H1 (cell line): Measurements from ENCODE around the gene BIRC2. TPM values are rescaled to one million over a fixed set of nuclear protein-coding genes. Genes with fewer than 3 reads are reported as not detected.
A peak's percentile ranks its signal among the peaks of the same experiment; 100 is the strongest.

Experiments
- CTCF ChIA-PET: fragments of 300-600 bp; sonication (Branson Sonifier 250); formaldehyde crosslinking; loops from one replicate; lab custom pipeline; 2021; ENCODE audit not compliant: partially characterized antibody; lab: Charles Lee
- POLR2A ChIA-PET: fragments of 300-600 bp; sonication (Branson Sonifier 250); formaldehyde crosslinking; loops from one replicate; lab custom pipeline; 2021; ENCODE audit warnings: inconsistent platforms; ENCODE audit not compliant: partially characterized antibody; lab: Charles Lee
- DNase-seq, 2 experiments: peaks; one replicate each; pipeline versions ENCODE4 v3.0.0 to v3.0.0-alpha.2; 2010 to 2022; ENCODE audit warnings: low spot score in 2 of 2, low read depth in 1 of 2, mixed read lengths in 1 of 2
- FAIRE-seq: peaks from 2 replicates; lab custom pipeline; 2011; peaks lifted over from hg19 to GRCh38; lab: Jason Lieb, UNC
- H2AFZ ChIP-seq: 2 replicates; pipeline ENCODE4 v1.8.1; 2012; ENCODE audit warnings: low read length, inconsistent platforms
- H2AK5ac ChIP-seq: 2 replicates; pipeline ENCODE4 v1.6.1; 2013; ENCODE audit warnings: low read depth, low read length
- H2BK120ac ChIP-seq: replicated peaks from 2 replicates; pipeline ENCODE3; 2013; ENCODE audit warnings: low read depth, low read length, inconsistent platforms
- H2BK12ac ChIP-seq: 2 replicates; pipeline ENCODE4 v1.6.1; 2013; ENCODE audit warnings: low read depth, low read length
- H2BK15ac ChIP-seq: 2 replicates; pipeline ENCODE4 v1.6.1; 2013; ENCODE audit warnings: low read length
- H2BK20ac ChIP-seq: 2 replicates; pipeline ENCODE4 v1.6.1; 2013; ENCODE audit warnings: low read length
- H2BK5ac ChIP-seq: 2 replicates; pipeline ENCODE4 v1.6.1; 2013; ENCODE audit warnings: low read depth, low read length
- H3K14ac ChIP-seq: 2 replicates; pipeline ENCODE4 v1.6.1; 2013; ENCODE audit warnings: inconsistent platforms; ENCODE audit not compliant: insufficient read length
- H3K18ac ChIP-seq: 2 replicates; pipeline ENCODE4 v1.6.1; 2013; ENCODE audit warnings: low read length; ENCODE audit errors: extremely low read depth
- H3K23ac ChIP-seq: 2 replicates; pipeline ENCODE4 v1.6.1; 2013; ENCODE audit warnings: inconsistent platforms; ENCODE audit not compliant: insufficient read length
- H3K23me2 ChIP-seq: 2 replicates; pipeline ENCODE4 v1.6.1; 2013; ENCODE audit warnings: low read depth, low read length
- H3K27ac ChIP-seq: 2 replicates; pipeline ENCODE4 v1.6.1; 2011; ENCODE audit warnings: low read depth, low read length, inconsistent platforms
- H3K27me3 ChIP-seq, 4 experiments: replicated peaks in 1 of 4; 1 replicate in 1 of 4; 2 replicates in 3 of 4; pipeline versions ENCODE4 v1.6.1 to v1.8.1; 2011 to 2013; ENCODE audit warnings: low read length in 3 of 4, mild to moderate bottlenecking in 3 of 4, inconsistent platforms in 2 of 4, mixed read lengths in 2 of 4, moderate library complexity in 1 of 4; ENCODE audit not compliant: control insufficient read depth in 3 of 4, insufficient read depth in 3 of 4; ENCODE audit errors: extremely low read depth in 1 of 4
- H3K36me3 ChIP-seq, 4 experiments: 2 replicates each; pipeline versions ENCODE4 v1.6.1 to v1.8.1; 2011 to 2013; ENCODE audit warnings: mild to moderate bottlenecking in 4 of 4, low read length in 3 of 4, moderate library complexity in 2 of 4, control low read depth in 1 of 4, inconsistent platforms in 1 of 4; ENCODE audit not compliant: insufficient read depth in 4 of 4, control insufficient read depth in 2 of 4
- H3K4ac ChIP-seq: replicated peaks from 2 replicates; pipeline ENCODE3; 2013; ENCODE audit warnings: low read length, low read depth, mixed read lengths, inconsistent platforms; ENCODE audit not compliant: insufficient read length
- H3K4me1 ChIP-seq, 4 experiments: replicated peaks in 1 of 4; 1 replicate in 1 of 4; 2 replicates in 3 of 4; pipeline versions ENCODE4 v1.6.1 to v1.8.1; 2011 to 2013; ENCODE audit warnings: low read length in 3 of 4, inconsistent platforms in 2 of 4, mixed read lengths in 1 of 4; ENCODE audit not compliant: insufficient read depth in 4 of 4, control insufficient read depth in 3 of 4
- H3K4me2 ChIP-seq, 2 experiments: 2 replicates each; pipeline versions ENCODE4 v1.6.1 to v1.8.1; 2011 to 2013; ENCODE audit warnings: low read depth in 2 of 2, low read length in 2 of 2, control low read depth in 1 of 2, inconsistent platforms in 1 of 2, mild to moderate bottlenecking in 1 of 2; ENCODE audit not compliant: insufficient read depth in 1 of 2
- H3K4me3 ChIP-seq, 4 experiments: fragments of 200-600, 300-600 bp in 1 of 4; sonication (generic), shearing (Covaris generic), sonication (Bioruptor Twin) in 1 of 4; 2 replicates each; pipeline versions ENCODE4 v1.5.1 to v1.8.1; 2011 to 2016; ENCODE audit warnings: low read length in 4 of 4, low read depth in 3 of 4, control low read depth in 2 of 4, inconsistent platforms in 2 of 4, mild to moderate bottlenecking in 2 of 4, mixed read lengths in 1 of 4, moderate library complexity in 1 of 4; ENCODE audit not compliant: insufficient read depth in 2 of 4; ENCODE audit errors: extremely low read depth in 1 of 4
- H3K56ac ChIP-seq: replicated peaks from 2 replicates; pipeline ENCODE3; 2013; ENCODE audit warnings: low read depth, mild to moderate bottlenecking, mixed read lengths, low read length, inconsistent platforms; ENCODE audit not compliant: insufficient read length
- H3K79me1 ChIP-seq: 2 replicates; pipeline ENCODE4 v1.6.1; 2013; ENCODE audit warnings: low read depth, low read length, control low read depth
- H3K79me2 ChIP-seq, 2 experiments: 2 replicates each; pipeline versions ENCODE4 v1.6.1 to v1.8.1; 2012 to 2013; ENCODE audit warnings: low read length in 2 of 2, mild to moderate bottlenecking in 2 of 2, inconsistent platforms in 1 of 2; ENCODE audit not compliant: insufficient read depth in 2 of 2, control insufficient read depth in 1 of 2
- H3K9ac ChIP-seq, 4 experiments: replicated peaks in 1 of 4; 1 replicate in 1 of 4; 2 replicates in 3 of 4; pipeline versions ENCODE4 v1.6.1 to v1.8.1; 2011 to 2013; ENCODE audit warnings: low read depth in 3 of 4, low read length in 3 of 4, control low read depth in 2 of 4, mild to moderate bottlenecking in 2 of 4, moderate library complexity in 2 of 4, inconsistent platforms in 1 of 4; ENCODE audit errors: extremely low read depth in 1 of 4
- H3K9me3 ChIP-seq, 2 experiments: 2 replicates each; pipeline versions ENCODE4 v1.6.1 to v1.8.1; 2012 to 2013; ENCODE audit warnings: mild to moderate bottlenecking in 2 of 2, moderate library complexity in 2 of 2, control low read depth in 1 of 2, inconsistent platforms in 1 of 2, low read depth in 1 of 2, low read length in 1 of 2, mixed read lengths in 1 of 2; ENCODE audit not compliant: insufficient read depth in 2 of 2
- H4K20me1 ChIP-seq, 2 experiments: replicated peaks in 1 of 2; 2 replicates each; pipeline versions ENCODE3 to v1.8.1; 2011 to 2013; ENCODE audit warnings: inconsistent platforms in 2 of 2, low read length in 2 of 2, mild to moderate bottlenecking in 1 of 2; ENCODE audit not compliant: insufficient read depth in 2 of 2, control insufficient read depth in 1 of 2
- H4K5ac ChIP-seq: 2 replicates; pipeline ENCODE4 v1.6.1; 2013; ENCODE audit warnings: low read length, low read depth, mixed read lengths, inconsistent platforms; ENCODE audit not compliant: insufficient read length
- H4K8ac ChIP-seq: 2 replicates; pipeline ENCODE4 v1.8.0; 2013; ENCODE audit warnings: mild to moderate bottlenecking, moderate library complexity, low read length, inconsistent platforms; ENCODE audit not compliant: insufficient read depth; ENCODE audit errors: extremely low read depth
- H4K91ac ChIP-seq: replicated peaks from 2 replicates; pipeline ENCODE3; 2013; ENCODE audit warnings: low read length, mixed read lengths, inconsistent platforms; ENCODE audit not compliant: insufficient read length
- ASH2L ChIP-seq: fragments of 200-600, 300-600 bp; sonication (generic); IDR thresholded peaks from one replicate; pipeline ENCODE4 v1.7.1; 2017; ENCODE audit warnings: low read length
- ATF3 ChIP-seq: IDR thresholded peaks from 2 replicates; pipeline ENCODE4 v1.6.1; 2011; ENCODE audit warnings: low read depth, mild to moderate bottlenecking, low read length; ENCODE audit not compliant: insufficient read depth
- BACH1 ChIP-seq: IDR thresholded peaks from 2 replicates; pipeline ENCODE4 v1.6.1; 2012; ENCODE audit warnings: low read length, improper control_type of control experiment
- E2F6 ChIP-seq: IDR thresholded peaks from 2 replicates; pipeline ENCODE4 v1.6.1; 2012; ENCODE audit warnings: inconsistent platforms
- HDAC2 ChIP-seq, 2 experiments: fragments of 300-600 bp in 1 of 2; sonication (generic) in 1 of 2; IDR thresholded peaks; 2 replicates each; pipeline ENCODE4 v1.6.1; 2011 to 2012; ENCODE audit warnings: low read depth in 2 of 2, low read length in 2 of 2, mild to moderate bottlenecking in 2 of 2, moderate library complexity in 2 of 2, borderline replicate concordance in 1 of 2, inconsistent platforms in 1 of 2
- KDM1A ChIP-seq: fragments of 200-600, 300-600 bp; sonication (generic); IDR thresholded peaks from 2 replicates; pipeline ENCODE4 v1.7.1; 2016; ENCODE audit warnings: mild to moderate bottlenecking, low read length, borderline replicate concordance
- KDM5A ChIP-seq: fragments of 200-600 bp; IDR thresholded peaks from 2 replicates; pipeline ENCODE4 v1.7.1; 2012; ENCODE audit warnings: mild to moderate bottlenecking, low read length, inconsistent platforms, mixed read lengths
- POLR2A ChIP-seq, 2 experiments: IDR thresholded peaks; 1 replicate in 1 of 2; 2 replicates in 1 of 2; pipeline ENCODE4 v1.6.1; 2011; ENCODE audit warnings: low read depth in 2 of 2, low read length in 2 of 2, mild to moderate bottlenecking in 2 of 2; ENCODE audit errors: control extremely low read depth in 1 of 2
- RBBP5 ChIP-seq: IDR thresholded peaks from 2 replicates; pipeline ENCODE4 v1.7.1; 2012; ENCODE audit warnings: low read depth, mild to moderate bottlenecking, inconsistent platforms, low read length, moderate library complexity, borderline replicate concordance
- RFX5 ChIP-seq: IDR thresholded peaks from 2 replicates; pipeline ENCODE4 v1.6.1; 2011; ENCODE audit warnings: low read depth, low read length, improper control_type of control experiment, borderline replicate concordance
- RXRA ChIP-seq: IDR thresholded peaks from 2 replicates; pipeline ENCODE4 v1.6.1; 2011; ENCODE audit warnings: low read depth, mild to moderate bottlenecking, low read length, moderate library complexity; ENCODE audit not compliant: insufficient read depth
- WGBS, 2 experiments: shearing (Covaris generic) in 1 of 2; methylation state at CpG; one replicate each; pipeline versions ENCODE4 v1.1.6 to v1.1.7; 2013 to 2015; ENCODE audit warnings: low lambda C conversion rate in 2 of 2, mixed read lengths in 2 of 2, inconsistent platforms in 1 of 2, low coverage in 1 of 2, missing lambda C conversion rate in 1 of 2; ENCODE audit not compliant: insufficient replicate concordance in 2 of 2, insufficient coverage in 1 of 2, insufficient read length in 1 of 2; ENCODE audit errors: extremely low coverage in 1 of 2, missing lambda C conversion rate in 1 of 2; 5-methylcytosine and 5-hydroxymethylcytosine counted together
- polyA plus RNA-seq, 7 experiments: library from polyadenylated mRNA; depleted of rRNA in 3 of 7; stranded (reverse) in 5 of 7; unstranded in 2 of 7; fragments of >200 nt in 5 of 7; fragments of 200-250 nt in 2 of 7; gene quantifications; 1 replicate in 5 of 7; 2 replicates in 1 of 7; 4 replicates in 1 of 7; pipeline versions ENCODE4 v1.2.1 to v1.2.3, GENCODE V29; 2011 to 2013; ENCODE audit warnings: missing spikeins in 2 of 7, mixed read lengths in 2 of 7
- total RNA-seq: library from RNA; stranded (reverse); fragmentation: NEBNext Ultra II Directional; extraction: Animal tissue kit (Norgen Biotek cat#: 25700); gene quantifications from 2 replicates; pipeline ENCODE4 v1.2.1, GENCODE V29; 2021

The BIRC2 gene
- total and polyA plus RNA-seq, 2 of the 8 experiments (the other 6 are each of a cell fraction or from before 2014, with no cell fraction given) = 18.4 to 24.7 TPM

- H3K79me2 ChIP-seq = no peaks in the 10 kb centered on the region
- H3K14ac ChIP-seq = no peak within 1 kb of the TSS
- H3K23me2 ChIP-seq = peaks cover 6% of the 10 kb centered on the region; the same call in 1 of the 2 replicates
- ChIA-PET POLR2A (no interaction called here), CTCF (interaction anchor here (0.8 to 12.2 kb wide), 4 partner anchors 9 to 295 kb away, joined by 3 to 214 read pairs (median 6); no protein-coding TSS in a partner anchor)
- no peak within 1 kb of the TSS for H4K91ac ChIP-seq
- no peak within 1 kb of the TSS for H2BK5ac ChIP-seq
- H4K5ac ChIP-seq = no peak within 1 kb of the TSS
- no peaks in the 10 kb centered on the region for H3K9me3 ChIP-seq
- H3K9ac ChIP-seq = peak within 1 kb of the TSS in 1 of 4 experiments; percentile 36; a peak in 2 of 7 replicates
- FAIRE-seq = peak; percentile 82
- no peak within 1 kb of the TSS for H3K27ac ChIP-seq
- H2BK12ac ChIP-seq = no peak within 1 kb of the TSS
- peak within 1 kb of the TSS; percentile 51 to 83 for H3K4me2 ChIP-seq
- no peaks in the 10 kb centered on the region for H3K27me3 ChIP-seq
- no peak within 1 kb of the TSS for H2BK120ac ChIP-seq
- H2AK5ac ChIP-seq = no peak within 1 kb of the TSS
- H2BK15ac ChIP-seq = no peak within 1 kb of the TSS
- H3K23ac ChIP-seq = no peak within 1 kb of the TSS
- H3K56ac ChIP-seq = no peak within 1 kb of the TSS
- no peak within 1 kb of the TSS for H3K18ac ChIP-seq
- WGBS, 2 experiments = 18% methylated on average over 24 of the region's 34 CpGs; no CpG with 5 or more reads in 1 of the 2 experiments
- H4K20me1 ChIP-seq = no peaks in the 10 kb centered on the region
- H2AFZ ChIP-seq = peak within 1 kb of the TSS; percentile 96
- H3K4ac ChIP-seq = no peak within 1 kb of the TSS
- peak; percentile 21 to 80 for DNase-seq
- no peak within 1 kb of the TSS for H2BK20ac ChIP-seq
- peaks cover 0 to 1% (median 0%) of the 10 kb centered on the region in 4 experiments; a peak in 1 of 7 replicates for H3K4me1 ChIP-seq
- no peaks in the 10 kb centered on the region for H3K79me1 ChIP-seq
- peak within 1 kb of the TSS; percentile 17; the same call in 1 of the 2 replicates for H4K8ac ChIP-seq
- H3K4me3 ChIP-seq = peak within 1 kb of the TSS; percentile 29 to 63 (median 58)
- H3K36me3 ChIP-seq = no peaks in the 10 kb centered on the region
- TF ChIP-seq HDAC2 (IDR thresholded peaks at IDR 0.05; ENCODE audit: borderline replicate concordance in 1 of 2, low read depth in 2 of 2, low read length in 2 of 2) = 0 out of 4 replicates have a peak, but pooled peaks of 1 of the 2 experiments have one; percentile 30
- no peak for TF ChIP-seq ATF3
- peak; percentile 62 for TF ChIP-seq E2F6
- TF ChIP-seq BACH1 = 0 out of 2 replicates have a peak, but pooled peaks have one; percentile 23
- no peak for TF ChIP-seq KDM1A
- TF ChIP-seq KDM5A = no peak
- no peak for TF ChIP-seq RFX5
- no peak for TF ChIP-seq RXRA
- peak; percentile 77 for TF ChIP-seq ASH2L
- no peak for TF ChIP-seq POLR2A (IDR thresholded peaks at IDR 0.05; ENCODE audit: control extremely low read depth in 1 of 2, low read depth in 2 of 2, low read length in 2 of 2)
- no peak for TF ChIP-seq RBBP5
These were observed 29.8 kb upstream of the BIRC2 start, which contains the start of gene BIRC3 for GRCh38 chr11:102317099-102317767. Gene BIRC3 (plus strand): TSS chr11:102317484. CDS start chr11:102324510, 7,026 bp downstream.
